SU-DHL-6 (cell line): ENCODE data around the gene AFF2.

Experiments
- H2AFZ ChIP-seq: fragments of 200-600 bp; sonication (generic); 2 replicates; pipeline ENCODE4 v1.6.1; 2014; ENCODE audit warnings: low read depth, mild to moderate bottlenecking, moderate library complexity, mixed read lengths, antibody characterized with exemption, low read length; ENCODE audit not compliant: severe bottlenecking
- H3F3A ChIP-seq: fragments of 200-600 bp; shearing (Covaris generic); 2 replicates; pipeline ENCODE4 v1.6.0; 2016; ENCODE audit warnings: antibody characterized with exemption, mild to moderate bottlenecking; ENCODE audit not compliant: insufficient read depth
- H3K27ac ChIP-seq: fragments of 200-600 bp; sonication (generic); 2 replicates; pipeline ENCODE4 v1.5.1; 2016; ENCODE audit warnings: low read depth, mild to moderate bottlenecking, low read length, moderate library complexity, mixed read lengths
- H3K27me3 ChIP-seq: fragments of 200-600 bp; sonication (generic), shearing (Covaris generic); 2 replicates; pipeline ENCODE4 v1.6.0; 2014; ENCODE audit warnings: mild to moderate bottlenecking, low read length
- H3K36me3 ChIP-seq: fragments of 200-600 bp; sonication (generic); 2 replicates; pipeline ENCODE4 v1.6.1; 2014; ENCODE audit warnings: mild to moderate bottlenecking, low read length, mixed read lengths
- H3K4me2 ChIP-seq: fragments of 300-600, 200-600 bp; shearing (Covaris generic), sonication (generic); 2 replicates; pipeline ENCODE4 v1.6.0; 2014; ENCODE audit warnings: low read length, low read depth, mild to moderate bottlenecking; ENCODE audit not compliant: poor library complexity, severe bottlenecking
- H3K4me3 ChIP-seq: fragments of 200-600 bp; sonication (generic); 2 replicates; pipeline ENCODE4 v1.5.1; 2014; ENCODE audit warnings: antibody characterized with exemption, low read length, mild to moderate bottlenecking, mixed read lengths; ENCODE audit not compliant: insufficient read depth, poor library complexity, severe bottlenecking
- H3K79me2 ChIP-seq: fragments of 200-600 bp; sonication (generic); 2 replicates; pipeline ENCODE4 v1.6.1; 2014; ENCODE audit warnings: mild to moderate bottlenecking, low read length, moderate library complexity; ENCODE audit not compliant: insufficient read depth
- H3K9ac ChIP-seq: fragments of 200-600 bp; sonication (generic); 2 replicates; pipeline ENCODE4 v1.7.0; 2014; ENCODE audit warnings: mild to moderate bottlenecking, low read length
- H3K9me2 ChIP-seq: fragments of 200-600 bp; sonication (generic); replicated peaks from 2 replicates; pipeline ENCODE4 v1.6.1; 2014; ENCODE audit warnings: low read length; ENCODE audit not compliant: insufficient read depth
- H3K9me3 ChIP-seq: fragments of 200-600 bp; sonication (generic); 2 replicates; pipeline ENCODE4 v1.6.1; 2014; ENCODE audit warnings: low read length, mixed read lengths; ENCODE audit not compliant: insufficient read depth
- H4K20me1 ChIP-seq: fragments of 200-600 bp; sonication (generic); 2 replicates; pipeline ENCODE4 v1.6.1; 2014; ENCODE audit warnings: low read depth, mild to moderate bottlenecking, antibody characterized with exemption, low read length, moderate library complexity, mixed read lengths
- EZH2phosphoT487 ChIP-seq: fragments of 200-600 bp; sonication (generic), shearing (Covaris generic); conservative IDR thresholded peaks from 2 replicates; pipeline ENCODE4 v1.6.1; 2018; ENCODE audit warnings: mild to moderate bottlenecking, antibody characterized with exemption, low read length, moderate library complexity, mixed read lengths
- TF ChIP-seq, protein P1 (sequence below): fragments of 200-600 bp; sonication (generic); IDR thresholded peaks from one replicate; pipeline ENCODE4 v1.5.1; 2017; ENCODE audit warnings: antibody characterized with exemption, mild to moderate bottlenecking, low read length, moderate library complexity; ENCODE audit not compliant: insufficient read depth, poor library complexity, severe bottlenecking

AFF2 gene

DNA sequence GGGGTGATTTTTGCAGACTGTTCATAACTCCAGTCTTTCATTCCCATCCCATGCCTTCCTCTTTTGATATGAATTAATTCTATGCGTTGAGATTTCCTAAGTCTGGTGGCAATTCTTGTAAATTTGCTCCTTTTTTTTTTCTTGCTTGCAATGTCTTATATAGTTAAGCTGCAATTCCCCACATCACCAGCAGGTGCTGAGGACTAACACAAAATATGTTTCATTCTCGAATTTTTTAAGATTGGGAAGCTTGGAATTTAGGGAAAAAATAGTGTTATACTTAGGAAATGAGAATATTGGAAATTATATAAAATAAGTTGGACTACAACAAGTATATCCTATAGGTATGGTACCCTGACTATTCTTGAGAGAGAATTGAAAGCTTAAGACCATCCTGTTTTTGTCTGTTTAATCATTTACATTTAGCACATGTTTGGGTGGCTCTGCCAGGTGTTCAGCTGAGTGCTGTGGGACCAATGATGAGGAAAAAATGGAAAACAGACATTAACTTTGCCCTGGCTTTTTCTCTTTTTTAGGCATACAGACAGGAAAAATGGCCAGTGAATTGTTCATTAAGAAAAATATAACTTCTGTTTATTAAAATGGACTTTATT is 30.2 kb downstream of the AFF2 start:
- H2AFZ ChIP-seq = no peak overlapping the region
- no peaks in the 10 kb centered on the region for H3K9me2 ChIP-seq
- no peak overlapping the region for H3K4me3 ChIP-seq
- H3K9me3 ChIP-seq = no peaks in the 10 kb centered on the region
- H3K4me2 ChIP-seq = peak overlapping the region; percentile 23
- H3K79me2 ChIP-seq = peaks cover 93% of the 10 kb centered on the region
- peaks cover 2% of the 10 kb centered on the region; the same call in 1 of the 2 replicates for H3K36me3 ChIP-seq
- no peaks in the 10 kb centered on the region for H4K20me1 ChIP-seq
- H3F3A ChIP-seq = peaks cover 17% of the 10 kb centered on the region
- H3K27me3 ChIP-seq = no peaks in the 10 kb centered on the region
- H3K9ac ChIP-seq = no peak overlapping the region
- TF ChIP-seq, protein P1, sequence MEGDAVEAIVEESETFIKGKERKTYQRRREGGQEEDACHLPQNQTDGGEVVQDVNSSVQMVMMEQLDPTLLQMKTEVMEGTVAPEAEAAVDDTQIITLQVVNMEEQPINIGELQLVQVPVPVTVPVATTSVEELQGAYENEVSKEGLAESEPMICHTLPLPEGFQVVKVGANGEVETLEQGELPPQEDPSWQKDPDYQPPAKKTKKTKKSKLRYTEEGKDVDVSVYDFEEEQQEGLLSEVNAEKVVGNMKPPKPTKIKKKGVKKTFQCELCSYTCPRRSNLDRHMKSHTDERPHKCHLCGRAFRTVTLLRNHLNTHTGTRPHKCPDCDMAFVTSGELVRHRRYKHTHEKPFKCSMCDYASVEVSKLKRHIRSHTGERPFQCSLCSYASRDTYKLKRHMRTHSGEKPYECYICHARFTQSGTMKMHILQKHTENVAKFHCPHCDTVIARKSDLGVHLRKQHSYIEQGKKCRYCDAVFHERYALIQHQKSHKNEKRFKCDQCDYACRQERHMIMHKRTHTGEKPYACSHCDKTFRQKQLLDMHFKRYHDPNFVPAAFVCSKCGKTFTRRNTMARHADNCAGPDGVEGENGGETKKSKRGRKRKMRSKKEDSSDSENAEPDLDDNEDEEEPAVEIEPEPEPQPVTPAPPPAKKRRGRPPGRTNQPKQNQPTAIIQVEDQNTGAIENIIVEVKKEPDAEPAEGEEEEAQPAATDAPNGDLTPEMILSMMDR = peak; percentile 52
- no peak for TF ChIP-seq EZH2phosphoT487
- H3K27ac ChIP-seq = peak overlapping the region; percentile 45

DNA sequence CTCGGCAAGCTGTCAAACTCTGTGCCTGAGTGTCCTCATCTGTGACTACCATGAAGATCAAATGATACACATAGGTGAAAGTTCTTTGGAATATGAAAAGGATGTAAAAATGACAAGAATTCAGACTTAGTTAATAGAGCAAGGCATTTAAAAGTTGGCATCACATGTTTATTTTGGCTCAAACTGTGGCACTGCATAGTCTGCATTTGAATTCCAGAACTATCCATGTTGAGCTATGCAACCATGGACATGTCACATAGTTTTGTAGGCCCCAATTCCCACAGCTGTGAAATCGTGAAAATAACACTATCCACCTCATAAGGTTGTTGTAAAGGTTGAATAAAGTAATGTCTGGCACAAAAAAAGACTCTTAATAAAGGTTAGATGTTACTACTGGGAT is 33.9 kb downstream of the AFF2 start:
- no peak overlapping the region for H3K4me3 ChIP-seq
- no peak overlapping the region for H3K9ac ChIP-seq
- peak overlapping the region; percentile 38; the same call in 1 of the 2 replicates for H3K27ac ChIP-seq
- H3K9me2 ChIP-seq = no peaks in the 10 kb centered on the region
- no peaks in the 10 kb centered on the region for H3K27me3 ChIP-seq
- H3K79me2 ChIP-seq = peaks cover 92% of the 10 kb centered on the region
- no peak overlapping the region for H3K4me2 ChIP-seq
- peaks cover 2% of the 10 kb centered on the region; the same call in 1 of the 2 replicates for H3K36me3 ChIP-seq
- H3F3A ChIP-seq = peaks cover 23% of the 10 kb centered on the region
- H3K9me3 ChIP-seq = no peaks in the 10 kb centered on the region
- TF ChIP-seq, protein P1 = no peak
- TF ChIP-seq EZH2phosphoT487 = no peak
- H2AFZ ChIP-seq = no peak overlapping the region
- no peaks in the 10 kb centered on the region for H4K20me1 ChIP-seq

DNA sequence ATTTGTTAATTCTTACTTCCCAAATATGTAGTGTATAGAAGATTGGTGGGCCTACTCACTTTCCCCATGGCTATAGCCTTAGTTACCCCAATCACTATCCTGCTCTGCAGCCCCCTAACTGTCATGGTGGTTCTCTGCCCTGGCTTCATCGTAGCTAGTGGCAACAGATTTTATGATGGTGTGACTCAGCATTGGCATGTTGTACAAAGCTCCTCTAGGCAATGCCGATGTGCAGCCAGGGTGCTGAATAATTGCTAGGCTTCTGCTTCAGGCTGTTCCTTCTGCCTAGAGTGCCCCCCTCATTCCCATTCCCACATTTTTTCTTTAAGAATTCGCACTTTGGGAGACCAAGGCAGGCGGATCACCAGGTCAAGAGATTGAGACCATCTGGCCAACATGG is 35.2 kb downstream of the AFF2 start:
- Histone ChIP-seq H3K9ac (no peak overlapping the region), H3K27me3 (no peaks in the 10 kb centered on the region), H3K4me2 (no peak overlapping the region), H3K27ac (peak overlapping the region; percentile 99), H3K9me3 (no peaks in the 10 kb centered on the region), H3K36me3 (peaks cover 2% of the 10 kb centered on the region; the same call in 1 of the 2 replicates), H2AFZ (no peak overlapping the region), H3F3A (peaks cover 36% of the 10 kb centered on the region), H4K20me1 (no peaks in the 10 kb centered on the region), H3K4me3 (no peak overlapping the region), H3K9me2 (no peaks in the 10 kb centered on the region), H3K79me2 (peaks cover 92% of the 10 kb centered on the region)
- TF ChIP-seq, protein P1 = no peak
- TF ChIP-seq EZH2phosphoT487 = no peak
